K562 (cell line): ENCODE measurements around the gene PHKB. TPM values are rescaled to one million over a fixed set of nuclear protein-coding genes. Genes with fewer than 3 reads are reported as not detected.

Experiments used
- CBX3 ChIP-seq, 2 experiments: IDR thresholded peaks; 1 replicate in 1 of 2; 2 replicates in 1 of 2; pipeline ENCODE4 v1.6.1; 2012; ENCODE audit warnings: inconsistent platforms in 2 of 2, low read length in 2 of 2, borderline replicate concordance in 1 of 2, control low read depth in 1 of 2
- CCNT2 ChIP-seq: IDR thresholded peaks from 2 replicates; pipeline ENCODE4 v1.6.1; 2011; ENCODE audit warnings: borderline replicate concordance, low read depth, mild to moderate bottlenecking, moderate library complexity, mixed read lengths, low read length; ENCODE audit not compliant: insufficient read length; ENCODE audit errors: extremely low read depth
- HDAC2 ChIP-seq: fragments of 450-650 bp; IDR thresholded peaks from 2 replicates; pipeline ENCODE4 v1.6.1; 2016; ENCODE audit warnings: mild to moderate bottlenecking
- MGA ChIP-seq: fragments of 450-650 bp; IDR thresholded peaks from 2 replicates; pipeline ENCODE4 v1.6.1; 2016; ENCODE audit warnings: mild to moderate bottlenecking, moderate library complexity
- NFYB ChIP-seq: IDR thresholded peaks from 2 replicates; pipeline ENCODE4 v1.6.1; 2011; ENCODE audit warnings: mild to moderate bottlenecking, moderate library complexity; ENCODE audit not compliant: insufficient read length; ENCODE audit errors: extremely low read depth
- RNF2 ChIP-seq: sonication (generic); IDR thresholded peaks from 2 replicates; pipeline ENCODE4 v1.6.1; 2016
- ZNF224 ChIP-seq: sonication (generic); formaldehyde crosslinking; IDR thresholded peaks from 2 replicates; pipeline ENCODE4 v1.8.0; 2022; ENCODE audit warnings: mild to moderate bottlenecking, missing genetic modification reagents
- ZNF282 ChIP-seq: sonication (generic); formaldehyde crosslinking; IDR thresholded peaks from 2 replicates; pipeline ENCODE4 v1.8.1; 2023; ENCODE audit warnings: missing genetic modification reagents
- polyA plus RNA-seq, 8 experiments: library from polyadenylated mRNA; depleted of rRNA in 4 of 8; stranded (reverse) in 5 of 8; unstranded in 3 of 8; fragments of >200 nt; fragmentation: Nextera tagmentation in 2 of 8; fragmentation: Illumina TruSeq in 1 of 8; extraction: Ambion mirVana in 2 of 8; extraction: Trizol in 1 of 8; gene quantifications; 2 replicates each; pipeline versions ENCODE4 v1.2.1 to v1.2.3, GENCODE V29; 2011 to 2014; ENCODE audit warnings: inconsistent platforms in 1 of 8, missing spikeins in 1 of 8
- total RNA-seq, 7 experiments: library from RNA; depleted of rRNA in 6 of 7; stranded (reverse); fragments of >200 nt in 6 of 7; fragmentation: Illumina TruSeq in 2 of 7; extraction: Trizol in 2 of 7; gene quantifications; 2 replicates each; pipeline versions ENCODE4 v1.2.1 to v1.2.3, GENCODE V29; 2011 to 2021; ENCODE audit warnings: low replicate concordance in 1 of 7

Gene PHKB
- total and polyA plus RNA-seq, 9 of the 15 experiments (the other 6 are each of a cell fraction or from before 2014, with no cell fraction given): 24.7 to 92.3 (median 67.0) TPM

- TF ChIP-seq MGA: no peak
- no peak for TF ChIP-seq CCNT2
- TF ChIP-seq ZNF224 (CRISPR knock-in tag): no peak
- no peak for TF ChIP-seq HDAC2
- no peak for TF ChIP-seq CBX3 (IDR thresholded peaks at IDR 0.05; ENCODE audit: borderline replicate concordance in 1 of 2, low read length in 2 of 2)
- no peak for TF ChIP-seq RNF2
- no peak for TF ChIP-seq ZNF282 (CRISPR knock-in tag)
- no peak for TF ChIP-seq NFYB
- TF ChIP-seq, all 486 proteins: peak for 0
Observed at GRCh38 chr16:47431960-47432359, 29.2 kb upstream of the PHKB start (continued).
